Calu3 (cell line): ENCODE results near the gene DGKD. TPM values are rescaled to one million over a fixed set of nuclear protein-coding genes. Genes with fewer than 3 reads are reported as not detected.

Source experiments
- BruUV-seq: library from RNA; stranded (reverse); fragments of 400-500 nt; replicated peaks from 2 replicates; lab custom pipeline; 2021; lab: Mats Ljungman, UMichigan
- CTCF ChIA-PET: fragments of 300-600 bp; sonication (Branson Sonifier 250); formaldehyde crosslinking; loops from one replicate; lab custom pipeline; 2022; ENCODE audit warnings: antibody characterized with exemption; lab: Charles Lee
- DNase-seq: peaks from one replicate; pipeline ENCODE4 v3.0.0; 2022
- H3K27ac Mint-ChIP-seq: one replicate; pipeline ENCODE4 v1.8.0; 2022; ENCODE audit warnings: mixed read lengths; ENCODE audit not compliant: unreplicated experiment
- H3K27me3 Mint-ChIP-seq: one replicate; pipeline ENCODE4 v1.8.0; 2022; ENCODE audit warnings: mixed read lengths; ENCODE audit not compliant: unreplicated experiment
- H3K36me3 Mint-ChIP-seq: one replicate; pipeline ENCODE4 v1.8.0; 2022; ENCODE audit warnings: mild to moderate bottlenecking, moderate library complexity, mixed read lengths; ENCODE audit not compliant: insufficient read depth, unreplicated experiment
- H3K4me1 Mint-ChIP-seq: one replicate; pipeline ENCODE4 v1.8.0; 2022; ENCODE audit warnings: mild to moderate bottlenecking, low read depth, mixed read lengths; ENCODE audit not compliant: unreplicated experiment
- H3K4me3 Mint-ChIP-seq: one replicate; pipeline ENCODE4 v1.8.0; 2022; ENCODE audit warnings: mild to moderate bottlenecking, low read depth, moderate library complexity, mixed read lengths; ENCODE audit not compliant: unreplicated experiment
- H3K9me3 Mint-ChIP-seq: one replicate; pipeline ENCODE4 v1.8.0; 2022; ENCODE audit warnings: low read depth, mixed read lengths; ENCODE audit not compliant: unreplicated experiment
- intact Hi-C: fragments of 100-400 bp; cut with micrococcal nuclease; formaldehyde crosslinking; loops from one replicate; pipeline ENCODE4 v1.10.0; 2022; ENCODE audit not compliant: unreplicated experiment
- total RNA-seq: library from RNA; stranded (reverse); gene quantifications from 2 replicates; pipeline ENCODE4 v1.2.3, GENCODE V29; 2022
- TF ChIP-seq, protein P1 (sequence below): fragments of 200-600 bp; IDR thresholded peaks from one replicate; pipeline ENCODE4 v1.8.0; 2022; ENCODE audit warnings: antibody characterized with exemption; ENCODE audit not compliant: unreplicated experiment

Gene DGKD
- total RNA-seq, 1 experiment from 2014 or later: 26.5 TPM

DNA sequence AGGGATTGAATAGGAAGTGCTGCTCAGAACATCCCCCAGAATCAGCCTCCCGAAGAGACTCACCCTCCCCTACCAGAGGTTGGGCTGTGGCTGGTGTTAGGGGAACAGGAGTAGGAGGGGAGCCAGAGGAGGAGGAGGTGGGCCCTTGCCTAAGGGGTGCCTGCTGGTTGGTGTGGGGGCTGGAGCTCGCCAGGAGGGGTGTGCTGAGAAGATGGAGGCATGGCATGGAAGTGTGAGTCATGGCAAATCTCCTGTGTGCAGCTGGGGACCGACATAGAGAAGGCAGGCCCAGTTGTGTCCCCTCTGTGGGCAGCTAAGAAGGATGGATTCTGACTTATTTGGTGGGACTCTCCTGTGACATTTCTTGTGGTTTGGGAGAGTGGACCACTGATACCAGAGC, 73.7 kb downstream of the DGKD start:
- TF ChIP-seq, protein P1, sequence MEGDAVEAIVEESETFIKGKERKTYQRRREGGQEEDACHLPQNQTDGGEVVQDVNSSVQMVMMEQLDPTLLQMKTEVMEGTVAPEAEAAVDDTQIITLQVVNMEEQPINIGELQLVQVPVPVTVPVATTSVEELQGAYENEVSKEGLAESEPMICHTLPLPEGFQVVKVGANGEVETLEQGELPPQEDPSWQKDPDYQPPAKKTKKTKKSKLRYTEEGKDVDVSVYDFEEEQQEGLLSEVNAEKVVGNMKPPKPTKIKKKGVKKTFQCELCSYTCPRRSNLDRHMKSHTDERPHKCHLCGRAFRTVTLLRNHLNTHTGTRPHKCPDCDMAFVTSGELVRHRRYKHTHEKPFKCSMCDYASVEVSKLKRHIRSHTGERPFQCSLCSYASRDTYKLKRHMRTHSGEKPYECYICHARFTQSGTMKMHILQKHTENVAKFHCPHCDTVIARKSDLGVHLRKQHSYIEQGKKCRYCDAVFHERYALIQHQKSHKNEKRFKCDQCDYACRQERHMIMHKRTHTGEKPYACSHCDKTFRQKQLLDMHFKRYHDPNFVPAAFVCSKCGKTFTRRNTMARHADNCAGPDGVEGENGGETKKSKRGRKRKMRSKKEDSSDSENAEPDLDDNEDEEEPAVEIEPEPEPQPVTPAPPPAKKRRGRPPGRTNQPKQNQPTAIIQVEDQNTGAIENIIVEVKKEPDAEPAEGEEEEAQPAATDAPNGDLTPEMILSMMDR: no peak
- BruUV-seq: no TSS peak
- peaks cover 19% of the 10 kb centered on the region for H3K36me3 Mint-ChIP-seq
- DNase-seq: no peak
- H3K4me3 Mint-ChIP-seq: no peak overlapping the region
- CTCF ChIA-PET: no interaction called here
- H3K9me3 Mint-ChIP-seq: peaks cover 8% of the 10 kb centered on the region
- H3K27me3 Mint-ChIP-seq: no peaks in the 10 kb centered on the region
- intact Hi-C loops: no loop called here
- peaks cover 34% of the 10 kb centered on the region for H3K4me1 Mint-ChIP-seq
- no peak overlapping the region for H3K27ac Mint-ChIP-seq

DNA sequence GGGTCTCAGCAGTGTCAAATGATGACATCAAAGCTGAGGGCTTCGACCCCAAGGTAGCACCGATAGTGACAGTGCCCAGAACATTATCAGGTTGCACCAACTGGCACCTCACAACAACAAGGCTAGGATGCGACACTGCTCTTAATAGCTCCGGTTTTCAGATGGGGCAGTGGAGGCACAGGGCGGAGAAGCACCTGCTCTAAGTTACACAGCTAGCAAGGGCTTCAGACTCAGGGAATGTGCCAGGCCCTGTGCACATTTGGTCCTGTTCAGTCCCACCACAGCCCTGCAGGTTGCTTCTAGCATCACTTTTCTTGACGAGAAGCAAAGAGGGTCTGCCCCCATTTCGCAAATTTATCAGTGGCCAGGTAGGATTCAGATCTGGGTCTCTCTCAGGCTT, 74.1 kb downstream of the DGKD start:
- Mint-ChIP-seq H3K4me1 (peaks cover 30% of the 10 kb centered on the region), H3K4me3 (no peak overlapping the region), H3K9me3 (peaks cover 8% of the 10 kb centered on the region), H3K36me3 (peaks cover 15% of the 10 kb centered on the region), H3K27ac (no peak overlapping the region), H3K27me3 (no peaks in the 10 kb centered on the region)
- BruUV-seq: no TSS peak
- CTCF ChIA-PET: no interaction called here
- no peak for DNase-seq
- TF ChIP-seq, protein P1: no peak
- intact Hi-C loops: no loop called here

DNA sequence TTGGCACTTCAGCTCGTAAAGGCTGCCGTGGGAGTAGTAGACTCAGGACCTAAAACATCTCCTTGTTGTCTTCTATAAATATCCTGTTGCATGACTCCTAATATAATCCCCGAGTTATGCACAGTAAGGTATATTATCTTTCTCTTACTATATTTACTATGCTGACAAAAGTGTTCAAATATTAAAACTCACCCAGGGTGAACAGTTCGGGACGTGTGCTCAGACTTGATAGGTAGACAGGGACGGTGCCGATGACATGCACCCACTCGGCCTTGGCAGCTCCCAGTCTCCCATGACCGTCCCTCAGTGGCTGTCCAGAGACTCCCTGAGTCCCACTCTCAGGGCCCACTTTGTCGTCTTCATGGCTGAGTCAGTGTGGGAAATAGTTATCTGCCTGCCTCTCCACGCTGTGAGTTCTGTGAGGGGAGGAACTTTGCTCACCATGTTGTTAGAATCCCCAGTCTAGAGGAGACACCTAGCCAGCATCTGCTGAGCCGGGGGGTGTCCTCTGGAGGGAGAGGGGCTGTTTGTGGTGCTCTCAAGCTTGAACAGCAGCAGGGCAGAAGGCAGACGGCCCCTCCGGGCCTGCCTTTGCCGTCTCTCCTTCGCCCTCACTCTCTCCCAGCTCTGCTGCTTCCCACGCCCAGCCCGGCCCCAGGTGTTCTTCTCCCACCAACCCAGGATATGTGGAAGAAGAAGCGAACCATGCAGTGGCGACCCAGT, 75.0 kb downstream of the DGKD start:
- Mint-ChIP-seq H3K27me3 (no peaks in the 10 kb centered on the region), H3K36me3 (peaks cover 13% of the 10 kb centered on the region), H3K9me3 (peaks cover 8% of the 10 kb centered on the region), H3K4me1 (peaks cover 25% of the 10 kb centered on the region), H3K4me3 (no peak overlapping the region), H3K27ac (no peak overlapping the region)
- intact Hi-C loops: no loop called here
- BruUV-seq: no TSS peak
- TF ChIP-seq, protein P1: no peak
- CTCF ChIA-PET: no interaction called here
- DNase-seq: no peak

DNA sequence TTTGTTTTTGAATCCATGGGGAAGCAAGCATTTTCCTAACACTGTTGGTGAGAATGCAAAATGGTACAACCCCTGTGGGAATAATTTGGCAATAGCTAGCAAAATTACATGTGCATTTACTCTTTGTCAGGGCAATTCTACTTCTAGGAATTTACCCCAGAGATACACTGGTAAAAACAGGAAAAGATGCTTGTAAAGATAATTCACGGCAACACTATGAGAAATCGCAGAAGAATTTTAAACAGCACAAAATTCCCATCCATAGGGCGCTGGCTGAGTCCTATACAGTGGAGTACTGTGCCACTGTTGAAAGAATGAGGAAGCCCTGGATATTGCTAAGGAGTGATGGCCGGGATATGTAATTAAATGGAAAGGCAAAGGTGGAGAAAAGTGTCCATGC, 75.8 kb downstream of the DGKD start:
- no TSS peak for BruUV-seq

More for the DNA sequence above, 75.8 kb downstream of the DGKD start:
- Mint-ChIP-seq H3K4me3 (no peak overlapping the region), H3K27ac (no peak overlapping the region), H3K9me3 (peaks cover 8% of the 10 kb centered on the region), H3K4me1 (peaks cover 21% of the 10 kb centered on the region), H3K36me3 (peaks cover 13% of the 10 kb centered on the region), H3K27me3 (no peaks in the 10 kb centered on the region)
- CTCF ChIA-PET: no interaction called here
- TF ChIP-seq, protein P1: no peak
- intact Hi-C loops: no loop called here
- DNase-seq: no peak
